Mucosa of stomach (tissue), 1 donor: ENCODE results near the gene TLE4.

Experiments used
- H3K27me3 ChIP-seq: one replicate; pipeline ENCODE4 v1.7.0; 2013; ENCODE audit warnings: mild to moderate bottlenecking, low read length; ENCODE audit not compliant: control insufficient read depth, insufficient read depth
- H3K36me3 ChIP-seq: one replicate; pipeline ENCODE4 v1.7.0; 2013; ENCODE audit warnings: low read length; ENCODE audit not compliant: control insufficient read depth, insufficient read depth
- H3K4me1 ChIP-seq: one replicate; pipeline ENCODE4 v1.7.0; 2013; ENCODE audit warnings: mild to moderate bottlenecking, low read length; ENCODE audit not compliant: control insufficient read depth, insufficient read depth
- H3K4me3 ChIP-seq: one replicate; pipeline ENCODE4 v1.7.0; 2013; ENCODE audit warnings: low read length
- H3K9ac ChIP-seq: one replicate; pipeline ENCODE4 v1.7.0; 2013; ENCODE audit warnings: mild to moderate bottlenecking, low read length, moderate library complexity
- H3K9me3 ChIP-seq: one replicate; pipeline ENCODE4 v1.7.0; 2013; ENCODE audit warnings: mild to moderate bottlenecking, low read length, moderate library complexity; ENCODE audit not compliant: control insufficient read depth
- donor health status: Pancreatic carcinoma.

The TLE4 gene

DNA sequence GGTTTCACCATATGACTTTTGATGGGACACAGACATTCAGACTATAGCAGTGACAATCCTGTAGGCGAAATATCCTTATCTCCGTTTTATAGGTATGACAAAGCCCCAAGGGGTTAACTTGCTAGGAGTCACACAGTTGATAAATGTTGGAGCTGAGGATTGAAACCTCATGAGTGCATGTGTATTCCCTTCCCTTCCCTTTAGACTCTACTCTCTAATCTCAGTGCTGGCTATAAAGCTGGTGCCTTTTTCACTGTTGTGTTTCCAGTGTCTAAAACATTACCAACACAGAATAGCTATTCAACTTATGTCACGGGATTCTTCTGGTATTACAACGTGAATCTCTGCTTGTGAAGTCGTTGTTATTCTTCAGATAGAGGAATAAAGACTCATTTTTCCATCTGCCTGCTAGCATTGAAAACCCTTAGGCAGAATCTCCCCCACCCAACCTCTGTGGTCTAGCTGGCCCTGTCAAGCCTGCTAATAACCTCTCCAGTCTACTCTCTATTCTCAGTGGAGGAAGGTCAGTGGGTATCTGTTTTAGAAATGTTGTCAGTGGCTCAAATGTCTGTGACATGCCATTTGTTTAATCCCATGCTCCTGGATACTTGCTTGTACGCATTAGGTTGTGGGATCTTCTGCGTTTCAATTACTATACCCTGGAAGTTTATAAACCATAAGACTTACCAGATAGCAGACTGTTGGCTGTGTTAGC lies 121.2 kb downstream of the TLE4 start:
- Histone ChIP-seq H3K27me3 (no peaks in the 10 kb centered on the region), H3K4me1 (no peaks in the 10 kb centered on the region), H3K4me3 (no peak overlapping the region), H3K9me3 (no peaks in the 10 kb centered on the region), H3K9ac (no peak overlapping the region), H3K36me3 (no peaks in the 10 kb centered on the region)

DNA sequence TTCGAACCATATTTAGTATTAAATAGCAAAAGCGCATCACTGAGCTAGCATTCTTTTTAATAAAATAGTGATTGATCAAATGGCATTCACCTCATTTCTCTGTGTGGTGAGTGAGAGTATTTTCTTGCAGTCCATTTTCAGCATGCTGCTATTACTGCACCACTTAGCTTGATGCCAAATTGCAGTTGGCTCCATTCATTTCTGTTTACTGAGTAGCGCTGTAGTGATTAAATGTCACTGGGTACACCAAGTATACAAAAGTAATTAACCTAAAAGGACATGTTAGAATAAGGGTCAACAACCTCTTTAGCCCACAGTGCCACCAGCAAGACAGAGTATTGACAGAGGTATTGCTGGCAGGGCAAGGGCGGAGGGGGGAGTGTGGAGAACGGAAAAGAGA lies 122.0 kb downstream of the TLE4 start:
- Histone ChIP-seq H3K9me3 (no peaks in the 10 kb centered on the region), H3K9ac (no peak overlapping the region), H3K4me3 (no peak overlapping the region), H3K36me3 (no peaks in the 10 kb centered on the region), H3K27me3 (no peaks in the 10 kb centered on the region), H3K4me1 (no peaks in the 10 kb centered on the region)

DNA sequence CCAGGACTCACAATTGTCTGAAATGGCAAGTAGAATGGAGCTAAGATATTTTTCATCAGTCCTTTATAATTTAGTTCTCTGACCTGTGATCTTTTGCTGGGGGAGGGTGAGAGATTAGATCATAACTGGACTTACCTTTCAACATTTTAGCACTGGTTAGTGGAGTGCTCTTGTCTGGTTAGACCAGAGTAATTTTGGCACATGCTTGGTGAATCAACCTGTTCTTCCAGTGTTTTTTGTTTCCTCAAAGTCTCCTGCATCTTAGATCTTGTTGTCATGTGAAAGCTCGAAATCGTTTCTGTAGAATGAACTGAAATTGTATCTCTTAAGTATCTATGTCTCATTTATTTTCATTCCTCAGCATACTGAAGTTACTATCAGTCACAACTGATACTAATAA lies 122.4 kb downstream of the TLE4 start:
- Histone ChIP-seq H3K4me3 (no peak overlapping the region), H3K27me3 (no peaks in the 10 kb centered on the region), H3K4me1 (no peaks in the 10 kb centered on the region), H3K9ac (no peak overlapping the region), H3K36me3 (no peaks in the 10 kb centered on the region), H3K9me3 (no peaks in the 10 kb centered on the region)

DNA sequence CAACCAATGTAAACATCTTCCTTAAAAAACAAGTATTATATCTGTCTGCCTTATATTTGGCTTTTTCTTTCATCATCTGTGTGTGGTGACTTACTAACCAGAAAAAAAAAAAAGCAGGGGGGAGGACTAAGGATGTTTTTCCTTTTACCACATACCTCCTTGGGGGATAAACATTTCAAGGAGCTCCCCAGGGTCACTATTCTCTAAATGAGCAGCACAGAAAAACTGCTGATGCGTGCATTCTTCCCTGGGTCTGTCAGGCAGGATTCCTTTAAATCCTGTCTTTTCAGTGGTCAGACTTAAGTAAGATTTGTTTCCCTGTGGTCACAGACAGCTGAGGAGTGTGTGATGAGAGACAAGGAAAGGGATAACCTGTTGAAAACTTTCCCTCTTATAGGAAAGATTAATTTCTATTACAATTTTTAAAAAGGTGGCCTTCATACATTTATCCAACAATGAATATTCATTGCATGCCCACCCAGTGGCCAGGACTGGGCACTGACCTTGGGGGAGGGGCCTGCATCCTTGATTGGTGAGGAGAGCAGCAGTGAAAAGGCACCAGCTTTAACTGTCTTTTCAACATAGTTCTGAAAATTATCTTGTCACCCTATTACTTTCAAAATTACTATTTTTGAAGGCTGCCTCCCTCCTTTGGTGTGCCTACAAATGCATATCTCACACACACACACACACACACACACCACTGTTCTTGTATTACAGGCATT lies 123.1 kb downstream of the TLE4 start:
- Histone ChIP-seq H3K4me3 (no peak overlapping the region), H3K9ac (no peak overlapping the region), H3K27me3 (no peaks in the 10 kb centered on the region), H3K9me3 (no peaks in the 10 kb centered on the region), H3K36me3 (no peaks in the 10 kb centered on the region), H3K4me1 (no peaks in the 10 kb centered on the region)

DNA sequence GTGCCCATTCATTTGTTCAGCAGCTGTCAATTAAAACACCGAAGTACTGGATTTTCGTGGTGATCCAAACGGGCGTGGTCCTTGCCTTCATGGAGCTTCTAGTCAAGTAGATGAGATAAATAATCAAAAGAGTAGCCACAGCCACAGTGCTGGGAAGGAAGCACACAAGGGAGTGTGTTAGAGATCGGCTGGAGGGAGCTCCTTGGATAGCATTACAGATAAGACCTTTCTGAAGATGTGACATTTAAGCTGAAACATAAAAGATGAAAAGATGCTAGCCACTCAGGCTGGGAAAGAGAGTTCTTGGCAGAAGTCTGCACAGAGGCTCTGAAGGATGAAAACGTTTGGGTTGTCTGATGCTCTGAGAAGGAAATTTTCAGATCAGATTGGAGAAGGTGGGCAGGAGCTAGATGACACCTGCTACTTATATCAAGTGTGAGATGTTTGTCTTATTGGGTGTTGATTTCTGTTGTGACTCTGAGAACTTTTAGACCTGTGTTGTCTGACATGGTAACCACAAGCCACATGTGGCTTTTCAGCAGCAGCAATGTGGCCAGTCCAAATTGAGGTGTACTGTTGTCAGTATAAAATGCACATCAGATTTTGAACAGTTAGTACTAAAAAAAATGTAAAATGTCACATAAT lies 123.9 kb downstream of the TLE4 start:
- H3K27me3 ChIP-seq: no peaks in the 10 kb centered on the region
- no peaks in the 10 kb centered on the region for H3K36me3 ChIP-seq
- no peaks in the 10 kb centered on the region for H3K4me1 ChIP-seq
- H3K4me3 ChIP-seq: no peak overlapping the region
- H3K9me3 ChIP-seq: no peaks in the 10 kb centered on the region
- no peak overlapping the region for H3K9ac ChIP-seq

DNA sequence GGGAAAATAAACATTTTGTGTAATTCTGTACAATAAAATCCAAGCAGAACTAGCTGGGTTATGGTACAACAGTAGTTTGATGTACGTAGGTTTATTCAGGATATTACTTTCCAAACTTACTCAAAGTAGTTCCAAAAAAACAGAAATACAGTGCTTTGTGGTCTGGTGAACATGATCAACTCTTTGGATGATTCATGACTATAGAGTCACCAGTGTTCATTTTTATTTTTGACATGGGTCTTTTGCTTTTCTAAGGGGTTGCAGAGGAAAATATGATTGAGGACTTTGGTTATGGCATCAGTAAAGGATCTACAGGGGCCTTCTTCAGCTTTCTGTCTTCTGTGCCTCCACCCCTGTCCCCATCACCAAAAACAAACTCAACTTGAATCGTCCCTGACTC lies 127.2 kb downstream of the TLE4 start:
- Histone ChIP-seq H3K9ac (no peak overlapping the region), H3K4me1 (no peaks in the 10 kb centered on the region), H3K27me3 (no peaks in the 10 kb centered on the region), H3K36me3 (no peaks in the 10 kb centered on the region), H3K4me3 (no peak overlapping the region), H3K9me3 (no peaks in the 10 kb centered on the region)

DNA sequence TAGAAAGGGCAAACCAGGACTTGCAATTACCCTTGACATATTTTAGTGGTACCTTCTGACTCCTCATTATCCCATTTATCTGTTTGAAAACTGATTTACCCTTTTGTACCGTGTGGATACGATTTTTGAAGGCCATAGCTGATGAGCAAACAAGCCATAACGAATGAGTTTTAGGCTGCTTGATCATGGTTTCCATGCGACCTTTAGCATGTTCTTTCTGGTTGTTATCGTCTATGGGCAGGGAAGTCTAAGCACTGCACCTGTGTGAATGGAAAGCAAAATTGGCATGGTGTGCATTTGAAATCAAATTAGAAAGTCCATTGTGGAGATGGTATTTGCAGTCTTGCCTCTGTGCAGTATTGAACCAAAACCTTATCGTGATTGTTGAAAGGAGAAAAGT lies 127.7 kb downstream of the TLE4 start:
- Histone ChIP-seq H3K4me3 (no peak overlapping the region), H3K9ac (no peak overlapping the region), H3K36me3 (no peaks in the 10 kb centered on the region), H3K27me3 (no peaks in the 10 kb centered on the region), H3K4me1 (no peaks in the 10 kb centered on the region), H3K9me3 (no peaks in the 10 kb centered on the region)

DNA sequence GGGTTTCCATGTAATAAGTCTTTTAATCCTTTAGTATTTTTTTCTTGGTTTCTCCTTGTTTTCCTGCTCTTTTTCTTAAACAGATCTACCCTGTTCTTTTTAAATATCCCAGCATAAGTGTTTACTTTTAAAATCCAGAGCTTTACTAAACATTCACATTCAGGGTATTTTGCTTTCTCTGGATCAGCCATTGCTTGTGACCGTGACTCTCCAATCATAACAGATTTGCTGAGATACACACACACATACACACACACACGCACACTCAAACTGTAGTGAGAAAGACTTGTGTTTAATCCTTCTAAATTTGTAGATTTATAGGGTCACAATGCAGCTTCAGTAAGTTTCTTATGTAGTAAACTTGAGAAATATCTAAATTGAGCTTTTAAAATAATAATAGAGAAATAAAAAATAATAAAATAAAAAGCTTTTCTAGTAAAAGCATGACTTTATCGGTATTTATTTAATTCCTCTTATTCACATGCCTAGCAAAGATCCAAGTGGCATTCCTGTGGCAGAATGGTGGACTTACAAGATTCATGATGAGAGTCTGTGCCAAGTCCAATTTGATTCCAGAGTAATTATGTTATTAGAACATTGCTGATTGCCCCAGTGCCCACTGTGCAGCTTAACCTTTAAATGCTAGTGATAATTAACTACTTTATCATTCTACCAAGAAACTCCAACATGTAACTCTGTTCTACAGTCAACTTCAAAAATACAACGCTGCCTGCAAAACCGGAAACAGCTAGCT lies 129.0 kb downstream of the TLE4 start:
- H3K9me3 ChIP-seq: no peaks in the 10 kb centered on the region
- H3K4me3 ChIP-seq: no peak overlapping the region
- H3K27me3 ChIP-seq: no peaks in the 10 kb centered on the region
- no peak overlapping the region for H3K9ac ChIP-seq
- no peaks in the 10 kb centered on the region for H3K4me1 ChIP-seq
- H3K36me3 ChIP-seq: no peaks in the 10 kb centered on the region

DNA sequence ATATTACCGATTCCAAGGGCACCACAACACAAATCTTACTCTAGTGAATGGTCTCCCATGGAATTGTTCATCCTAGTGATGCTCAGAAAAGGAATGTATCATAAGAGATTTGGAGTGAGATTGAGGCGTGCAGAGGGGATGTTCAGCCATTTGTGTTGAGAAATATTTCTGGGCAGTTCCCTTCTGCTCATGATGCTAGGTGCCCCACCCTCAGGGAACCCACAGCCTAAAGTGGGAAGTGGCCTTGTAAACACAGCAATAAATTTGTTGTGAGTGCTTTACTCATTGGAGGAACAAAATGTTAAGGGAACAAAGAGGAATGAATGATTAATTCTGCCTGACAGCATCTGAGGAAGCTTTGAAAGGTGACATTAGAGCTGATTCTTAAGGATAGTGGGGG lies 129.9 kb downstream of the TLE4 start:
- Histone ChIP-seq H3K9me3 (no peaks in the 10 kb centered on the region), H3K27me3 (no peaks in the 10 kb centered on the region), H3K9ac (no peak overlapping the region), H3K4me3 (no peak overlapping the region), H3K4me1 (no peaks in the 10 kb centered on the region), H3K36me3 (no peaks in the 10 kb centered on the region)

DNA sequence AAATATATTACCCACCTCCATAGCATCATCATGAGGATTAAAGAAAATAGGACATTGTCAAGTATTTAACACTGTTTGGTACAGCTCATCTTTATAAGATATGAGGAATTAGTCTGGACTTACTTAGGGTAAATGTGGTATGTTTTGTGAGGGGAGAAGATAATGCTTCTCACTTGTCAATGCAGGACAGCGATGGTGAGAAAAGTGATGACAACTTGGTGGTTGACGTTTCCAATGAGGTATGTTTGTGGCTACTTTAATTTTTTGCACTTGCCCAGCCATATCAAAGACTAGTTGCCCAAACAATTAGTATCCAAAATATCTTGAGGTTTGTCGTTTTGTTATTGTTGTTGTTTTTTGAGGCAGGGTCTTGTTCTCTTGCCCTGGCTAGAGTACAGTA lies 133.9 kb downstream of the TLE4 start:
- H3K4me1 ChIP-seq: no peaks in the 10 kb centered on the region
- no peak overlapping the region for H3K9ac ChIP-seq
- no peaks in the 10 kb centered on the region for H3K27me3 ChIP-seq
- H3K4me3 ChIP-seq: no peak overlapping the region
- H3K9me3 ChIP-seq: no peaks in the 10 kb centered on the region
- peaks cover 4% of the 10 kb centered on the region for H3K36me3 ChIP-seq

DNA sequence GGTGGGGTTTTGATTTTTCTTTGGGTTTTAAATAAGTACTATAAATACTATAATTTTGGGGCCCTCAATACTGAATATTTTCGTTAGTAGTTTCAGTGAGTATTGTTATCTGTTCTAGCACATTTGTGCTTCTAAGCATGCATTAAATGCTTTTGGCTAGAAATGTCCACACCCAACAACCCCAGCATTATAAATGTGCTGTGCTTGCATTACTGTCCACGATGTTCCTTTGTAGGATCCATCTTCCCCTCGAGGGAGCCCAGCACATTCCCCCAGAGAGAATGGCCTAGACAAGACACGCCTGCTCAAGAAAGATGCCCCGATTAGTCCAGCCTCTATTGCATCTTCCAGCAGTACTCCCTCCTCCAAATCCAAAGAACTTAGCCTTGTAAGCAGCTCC lies 134.7 kb downstream of the TLE4 start:
- Histone ChIP-seq H3K9me3 (no peaks in the 10 kb centered on the region), H3K36me3 (peaks cover 4% of the 10 kb centered on the region), H3K9ac (no peak overlapping the region), H3K4me1 (no peaks in the 10 kb centered on the region), H3K4me3 (no peak overlapping the region), H3K27me3 (no peaks in the 10 kb centered on the region)

DNA sequence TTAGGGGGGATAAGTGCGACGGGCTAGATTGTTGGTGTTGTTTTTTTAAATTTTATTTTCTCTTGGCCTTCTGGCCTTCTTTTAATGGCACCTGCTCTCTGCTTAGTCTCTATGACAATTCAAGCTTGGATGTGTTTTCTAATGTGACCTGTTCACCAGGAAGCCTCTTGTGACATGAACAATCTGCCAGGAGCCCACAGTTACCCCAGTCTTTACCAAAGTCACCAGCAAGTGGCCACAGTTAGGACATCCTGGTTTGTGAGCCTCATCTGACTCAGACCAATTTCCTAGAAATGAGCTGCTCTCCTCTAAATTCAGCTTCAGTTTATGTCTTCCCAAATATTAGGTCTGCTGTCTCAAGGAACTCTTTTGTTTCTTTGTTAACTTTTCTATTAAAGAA lies 135.8 kb downstream of the TLE4 start:
- Histone ChIP-seq H3K36me3 (peaks cover 4% of the 10 kb centered on the region), H3K27me3 (no peaks in the 10 kb centered on the region), H3K4me1 (no peaks in the 10 kb centered on the region), H3K9me3 (no peaks in the 10 kb centered on the region), H3K9ac (no peak overlapping the region), H3K4me3 (no peak overlapping the region)
